GM19193 (cell line): ENCODE results near the gene KLC1.

Experiments used
- POLR2A ChIP-seq: IDR thresholded peaks from 4 replicates; pipeline ENCODE4 v1.6.1; 2011; ENCODE audit not compliant: insufficient read depth, insufficient read length; ENCODE audit errors: extremely low read depth

Gene KLC1

DNA sequence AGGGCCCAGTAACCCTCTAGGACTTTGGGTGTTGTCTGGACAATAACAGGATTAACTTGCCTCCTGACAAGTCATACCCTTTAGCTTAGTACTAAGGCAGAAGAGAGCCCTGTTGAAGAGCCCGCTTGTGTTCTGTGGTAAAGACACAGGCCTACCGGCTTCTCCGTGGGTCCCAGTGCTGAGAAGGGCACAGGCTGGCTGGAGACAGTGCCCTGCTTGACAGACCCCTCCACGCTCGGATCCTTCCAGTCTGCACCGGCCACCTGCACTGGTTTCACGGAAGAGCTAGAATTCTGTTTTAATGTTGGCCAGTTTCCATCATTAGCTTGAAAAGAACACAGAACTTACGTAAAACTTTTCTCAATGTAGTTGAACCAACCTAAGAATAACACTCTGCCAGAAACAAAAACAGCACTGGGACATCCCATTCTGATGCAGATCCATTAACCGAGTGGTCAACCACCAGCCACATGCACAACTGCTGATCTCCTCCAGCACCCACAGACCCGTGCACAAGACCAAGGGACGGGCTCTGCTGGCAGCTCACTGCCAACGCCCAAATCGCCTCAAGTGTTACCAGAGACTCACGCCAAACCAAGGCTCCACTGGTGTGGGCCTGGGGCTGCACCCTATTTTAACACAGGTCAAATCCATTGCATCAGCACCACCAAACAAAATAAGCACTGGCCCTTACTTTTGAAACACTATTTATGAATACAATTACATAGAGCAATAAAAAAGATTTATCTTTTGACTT is 113.7 kb downstream of the KLC1 start:
- TF ChIP-seq POLR2A, result no peak

DNA sequence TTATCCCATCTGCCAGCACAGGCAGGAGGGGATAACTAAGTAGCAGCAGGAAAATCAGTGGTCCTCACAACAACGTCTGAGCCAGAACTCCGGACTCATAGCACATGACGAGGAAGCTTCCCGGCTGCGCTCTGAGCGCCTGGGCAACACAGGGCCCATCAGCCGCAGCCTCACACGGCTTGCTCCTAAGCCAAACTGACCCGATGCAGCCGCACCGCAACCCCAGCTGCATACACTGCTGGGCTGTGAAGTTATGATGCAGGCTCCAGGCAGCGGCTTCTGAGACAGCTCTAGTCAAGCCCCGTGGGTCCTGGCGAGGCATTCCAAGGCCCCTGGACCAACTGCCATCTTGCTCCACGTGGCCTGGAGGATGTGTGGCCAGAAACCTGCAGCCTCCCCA is 114.7 kb downstream of the KLC1 start:
- no peak for TF ChIP-seq POLR2A

DNA sequence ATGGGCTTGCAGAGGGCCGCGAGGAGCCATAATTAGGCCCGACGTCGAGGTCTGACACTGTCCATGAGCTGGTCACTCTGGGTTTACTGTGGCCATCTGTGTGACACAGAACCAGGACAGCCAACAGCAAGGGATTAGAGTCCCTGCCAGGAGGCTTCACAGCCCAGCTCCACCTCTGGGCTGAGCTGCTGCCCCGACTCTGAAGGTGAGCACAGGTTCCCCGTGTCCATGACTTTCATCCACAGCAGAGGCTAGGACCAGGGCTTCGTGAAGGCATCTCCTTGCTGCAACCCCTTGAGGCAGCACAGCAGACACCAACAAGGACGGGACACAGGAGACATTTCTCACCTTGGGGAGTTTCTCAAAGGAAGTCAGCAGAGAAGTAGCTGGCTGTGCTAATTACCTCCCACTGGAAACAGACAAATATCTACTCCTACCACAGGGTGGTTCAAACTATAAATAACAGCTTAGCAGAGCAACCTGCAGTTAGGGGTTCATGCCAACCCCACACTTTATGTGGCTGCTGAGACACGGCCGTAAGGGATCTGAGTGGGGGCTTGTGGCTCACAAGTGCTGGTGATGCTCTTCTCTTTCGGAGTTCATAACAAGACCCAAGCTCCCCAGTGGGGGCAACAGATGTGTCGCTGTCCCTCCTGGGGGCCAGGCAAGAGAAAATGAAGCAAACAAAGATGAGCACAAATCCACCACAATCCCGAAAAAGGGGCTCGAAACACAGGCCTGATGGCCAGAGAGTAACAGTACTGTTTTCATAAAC is 115.8 kb downstream of the KLC1 start:
- no peak for TF ChIP-seq POLR2A

DNA sequence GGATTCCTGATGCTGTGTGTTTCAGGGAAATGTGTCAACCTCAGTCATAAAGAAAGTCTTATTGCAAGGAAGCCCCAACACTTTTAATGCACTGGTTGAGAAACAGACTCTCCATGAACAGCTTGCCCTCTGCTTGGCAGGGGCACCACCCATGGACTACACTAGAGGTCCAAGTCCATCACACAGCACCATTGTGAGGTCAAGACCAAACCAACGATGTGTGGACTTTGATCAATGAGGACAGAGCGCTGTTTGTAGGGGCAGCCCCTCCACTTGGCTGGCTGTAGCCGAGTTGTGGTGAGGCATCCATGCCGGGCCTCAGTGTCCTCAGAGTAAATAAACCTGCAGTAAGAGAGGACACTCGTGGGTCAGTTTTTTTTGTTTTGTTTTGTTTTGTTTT is 116.4 kb downstream of the KLC1 start:
- no peak for TF ChIP-seq POLR2A

DNA sequence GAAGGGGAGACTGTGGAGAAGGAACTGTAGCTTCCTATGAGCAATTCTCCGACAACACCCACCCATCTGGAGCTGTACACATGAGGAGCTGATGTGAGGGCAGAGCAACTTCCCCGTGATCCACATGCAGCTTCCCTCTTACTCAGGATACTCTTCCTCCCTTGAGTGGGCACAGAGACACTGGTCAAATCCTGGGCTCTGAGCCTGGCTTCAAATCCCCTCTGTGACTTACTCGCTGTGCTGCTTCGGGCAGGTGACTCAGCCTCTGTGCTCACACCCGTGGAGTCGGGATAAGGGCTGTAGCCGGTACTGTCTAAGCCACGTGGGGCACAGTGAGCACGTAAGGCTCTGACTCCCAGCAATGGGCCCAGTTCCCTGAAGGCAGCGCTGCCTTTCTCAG is 117.7 kb downstream of the KLC1 start:
- TF ChIP-seq POLR2A, result no peak

DNA sequence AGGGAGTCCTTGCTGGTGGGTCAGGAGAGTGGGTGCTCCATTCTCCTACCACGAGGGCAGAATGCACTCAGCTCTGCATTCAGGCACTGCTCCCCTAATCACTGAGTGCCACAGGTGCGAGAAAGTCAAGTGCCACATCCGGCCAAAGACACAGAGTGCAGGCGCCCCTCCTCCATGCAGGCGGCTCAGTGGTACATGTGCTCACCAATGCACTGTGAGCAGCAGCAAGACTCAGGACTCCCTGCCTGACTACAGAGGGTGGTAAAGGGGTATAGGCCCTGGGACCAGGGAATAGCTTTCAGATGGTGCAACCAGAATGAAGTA is 119.5 kb downstream of the KLC1 start:
- no peak for TF ChIP-seq POLR2A

DNA sequence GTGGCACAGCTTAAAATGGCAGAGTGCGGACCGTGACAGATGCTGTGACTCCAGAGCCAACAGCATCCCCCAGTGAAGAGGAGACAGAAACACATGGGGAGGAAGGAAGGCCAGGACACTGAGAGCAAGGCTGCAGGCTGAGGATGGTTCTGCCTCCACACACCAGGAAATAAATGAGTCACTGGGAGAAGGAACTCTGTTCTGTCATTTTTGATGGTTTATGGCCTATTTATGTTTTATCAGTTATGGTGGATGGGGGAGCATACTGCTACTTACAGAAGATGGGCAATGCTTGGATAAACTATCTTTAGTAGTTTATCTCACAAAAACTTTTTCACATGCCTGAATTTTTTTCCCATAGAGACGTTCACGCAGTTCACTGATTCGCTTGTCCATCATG is 120.4 kb downstream of the KLC1 start:
- no peak for TF ChIP-seq POLR2A

DNA sequence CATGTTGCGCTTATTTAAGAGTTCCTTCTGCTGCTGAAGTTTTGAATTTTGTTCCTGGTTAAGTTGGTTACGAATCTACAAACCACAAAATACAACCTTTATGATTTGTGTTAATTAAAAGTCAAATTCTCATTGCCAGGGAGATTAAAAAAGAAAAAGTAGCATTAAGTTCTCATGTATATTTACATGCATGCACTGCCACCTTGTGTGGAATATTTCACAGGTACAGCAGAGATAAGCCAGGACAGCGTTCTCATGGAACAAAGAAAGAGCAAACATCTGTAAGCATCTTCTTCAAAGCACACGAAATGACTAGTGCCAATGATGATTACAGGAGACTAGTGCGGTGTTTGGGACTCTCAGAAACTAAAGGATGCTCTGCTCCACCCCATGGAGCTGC is 120.8 kb downstream of the KLC1 start:
- no peak for TF ChIP-seq POLR2A
